Hypothalamus (tissue), 51 donors: ENCODE results near the gene MYADM.

Source experiments
- DNase-seq, 51 donors: peaks; one replicate each; lab custom pipeline; 2025; lab: John Stamatoyannopoulos, UW

MYADM gene

DNA sequence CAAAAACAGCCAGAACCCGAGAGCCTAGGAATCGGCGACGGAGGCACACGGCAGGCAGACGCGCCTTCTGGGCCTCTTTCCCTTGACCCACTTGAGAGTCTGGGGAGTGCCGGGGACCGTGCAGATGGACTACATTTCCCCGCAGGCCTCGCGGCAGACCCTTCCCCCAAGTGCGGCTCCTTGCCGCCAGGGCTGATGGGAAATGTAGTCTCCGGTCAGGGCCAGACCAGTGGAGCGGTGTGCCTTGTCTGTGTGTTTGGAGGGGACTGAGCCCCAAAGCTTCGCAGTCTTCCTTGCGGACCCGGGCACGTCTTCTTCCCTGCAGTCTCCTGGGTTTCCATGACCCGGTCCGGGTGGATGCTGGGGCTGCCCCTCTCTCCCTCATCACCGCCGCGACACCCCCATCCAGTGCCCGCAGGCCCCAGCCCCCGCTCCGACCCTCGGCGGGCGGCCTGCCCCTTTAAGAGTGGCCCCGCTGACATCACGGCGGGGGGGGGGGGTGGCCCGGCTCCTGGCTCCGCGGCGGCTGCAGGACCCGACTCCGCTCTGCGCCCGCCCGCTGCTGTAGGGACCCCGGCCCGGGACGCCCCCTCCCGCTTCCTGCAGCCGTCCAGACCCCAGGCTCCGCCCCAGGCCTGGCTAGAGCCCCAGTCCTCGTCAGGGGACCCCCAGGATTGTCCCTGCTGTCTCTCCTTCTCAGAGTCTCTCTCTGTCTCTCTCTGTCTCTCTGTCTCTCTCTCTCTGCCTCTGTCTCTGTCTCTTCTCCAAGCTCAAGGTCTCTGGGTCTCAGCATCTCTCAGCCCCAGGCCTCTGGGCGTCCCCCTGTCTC, 40.6 kb downstream of the MYADM start:
- peak in 50 of 51 donors; percentile 25 to 91 (median 76) for DNase-seq

DNA sequence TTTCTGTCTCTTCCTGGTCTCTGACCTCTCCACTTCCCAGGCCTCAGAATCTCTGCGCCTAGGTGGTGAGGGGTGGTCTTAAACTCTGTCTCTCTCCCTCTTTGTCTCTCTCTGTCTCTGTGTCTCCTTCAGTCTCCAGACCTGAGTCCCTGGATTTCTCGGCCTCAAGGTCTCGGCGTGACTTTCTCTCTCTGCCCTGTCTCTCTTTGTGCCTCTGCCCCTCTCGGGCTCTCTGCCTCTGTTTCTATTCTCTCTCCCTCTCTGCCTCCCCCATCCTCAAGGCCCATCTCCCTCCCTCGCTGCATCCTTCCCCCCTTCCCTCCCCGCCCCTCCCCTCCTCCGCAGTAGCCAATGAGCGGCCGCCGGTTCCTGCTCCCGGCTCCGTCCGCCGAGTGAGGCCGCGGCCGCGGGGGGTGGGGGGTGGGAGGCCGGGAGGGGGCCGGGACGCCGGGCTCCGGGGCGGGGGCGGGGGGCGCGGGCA, 41.3 kb downstream of the MYADM start, which contains the start of gene CACNG7:
TSS of gene CACNG7 (plus strand) at position 344 of the 481 bp plus-strand sequence. CDS start 3,554 bp downstream, outside the sequence.
- peak in 42 of 51 donors; percentile 7 to 71 (median 31) for DNase-seq

GRCh38 chr19:53909471-53910169, 41.9 kb downstream of the MYADM start:
- peak in 5 of 51 donors; percentile 5 to 24 (median 13) for DNase-seq

DNA sequence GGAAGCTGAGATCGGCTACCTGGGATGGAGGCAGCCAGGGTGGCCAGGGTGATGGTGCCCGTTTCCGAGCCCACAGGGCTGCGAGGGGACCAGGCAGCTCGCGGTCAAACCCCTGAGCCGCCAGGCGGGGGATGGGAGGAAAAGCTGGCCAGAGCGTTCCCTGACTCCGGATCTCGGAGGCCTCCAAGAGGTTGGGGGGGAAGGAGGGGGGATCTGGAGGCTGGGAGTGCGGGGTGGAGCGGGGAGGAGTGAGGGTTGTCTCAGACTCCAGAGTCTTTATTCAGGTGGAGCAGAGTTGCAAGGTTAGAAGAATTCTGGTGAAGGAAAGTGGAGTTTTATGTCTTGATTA, 42.5 kb downstream of the MYADM start:
- DNase-seq, result peak in 11 of 51 donors; percentile 1 to 20 (median 11)

DNA sequence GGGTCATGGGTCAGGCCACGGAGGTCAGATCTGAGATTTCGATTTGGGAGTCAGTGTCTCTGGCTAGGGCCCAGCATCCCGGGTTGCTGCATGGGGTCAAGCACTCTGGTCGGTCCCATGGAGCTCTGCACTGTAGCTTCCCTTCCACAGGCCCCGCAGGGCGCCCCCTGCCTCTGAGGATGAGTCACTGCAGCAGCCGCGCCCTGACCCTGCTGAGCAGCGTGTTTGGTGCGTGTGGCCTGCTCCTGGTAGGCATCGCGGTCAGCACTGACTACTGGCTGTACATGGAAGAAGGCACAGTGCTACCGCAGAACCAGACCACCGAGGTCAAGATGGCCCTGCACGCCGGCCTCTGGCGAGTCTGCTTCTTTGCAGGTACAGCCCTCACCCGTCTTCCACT, 45.0 kb downstream of the MYADM start:
- DNase-seq, result peak in 1 of 51 donors; percentile 3

GRCh38 chr19:53915000-53915399, 47.3 kb downstream of the MYADM start:
- DNase-seq, result no peak

GRCh38 chr19:53916004-53916403, 48.3 kb downstream of the MYADM start:
- DNase-seq, result no peak

DNA sequence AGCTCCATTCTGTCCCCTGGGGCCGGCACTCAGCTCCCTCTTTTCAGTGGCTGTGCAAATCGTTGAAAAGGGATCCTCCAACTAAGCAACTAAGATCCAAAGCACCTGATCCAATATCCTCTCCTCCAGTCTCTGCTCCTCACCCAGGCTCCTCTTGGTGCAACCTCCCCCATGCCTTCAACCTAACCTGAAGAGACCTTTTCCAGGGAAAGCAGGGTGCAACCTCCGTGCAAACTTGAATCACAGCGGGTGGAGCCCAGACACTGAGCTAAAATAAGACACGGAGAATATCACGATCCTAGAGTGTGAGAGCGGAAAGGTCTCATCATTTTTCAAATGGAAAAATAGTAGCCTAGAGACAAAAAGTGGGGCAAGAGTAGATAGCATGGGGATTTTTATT, 49.7 kb downstream of the MYADM start:
- no peak for DNase-seq
